CD4-positive, alpha-beta memory T cell (primary cell): ENCODE data around the gene MRPL53. TPM values are rescaled to one million over a fixed set of nuclear protein-coding genes. Genes with fewer than 3 reads are reported as not detected.
"Not testable (repeated sequence)": the region's sequence is repeated elsewhere in the genome, so short reads cannot be mapped to it uniquely, and the experiment has no call there.

Experiments used
- CTCF ChIA-PET: fragments of 350-600 bp; sonication (Branson Sonifier 250); formaldehyde crosslinking; loops from one replicate; lab custom pipeline; 2021; ENCODE audit warnings: inconsistent platforms; ENCODE audit not compliant: partially characterized antibody; lab: Charles Lee
- POLR2A ChIA-PET: fragments of 350-600 bp; sonication (Branson Sonifier 250); formaldehyde crosslinking; loops from one replicate; lab custom pipeline; 2021; ENCODE audit not compliant: partially characterized antibody; lab: Charles Lee
- DNase-seq, 5 donors: peaks; one replicate each; pipeline versions ENCODE4 v3.0.0 to v3.0.0-alpha.2; 2020 to 2022; ENCODE audit warnings: mixed read lengths in 1 of 5
- H3K27ac ChIP-seq: one replicate; pipeline ENCODE4 v1.7.0; 2013; ENCODE audit warnings: low read depth, low read length
- H3K27me3 ChIP-seq: 2 replicates; pipeline ENCODE4 v1.7.0; 2013; ENCODE audit warnings: mild to moderate bottlenecking, low read length, moderate library complexity; ENCODE audit not compliant: insufficient read depth
- H3K36me3 ChIP-seq: 2 replicates; pipeline ENCODE4 v1.7.0; 2013; ENCODE audit warnings: mild to moderate bottlenecking, low read length, moderate library complexity; ENCODE audit not compliant: insufficient read depth
- H3K4me1 ChIP-seq: 2 replicates; pipeline ENCODE4 v1.7.0; 2013; ENCODE audit warnings: mild to moderate bottlenecking, low read length, moderate library complexity; ENCODE audit not compliant: insufficient read depth
- H3K4me3 ChIP-seq, 2 donors: one replicate each; pipeline ENCODE4 v1.7.0; 2013; ENCODE audit warnings: low read length in 2 of 2, mild to moderate bottlenecking in 1 of 2
- H3K9me3 ChIP-seq, 2 donors: one replicate each; pipeline ENCODE4 v1.7.0; 2013; ENCODE audit warnings: low read length in 2 of 2, control low read depth in 1 of 2; ENCODE audit not compliant: control insufficient read depth in 1 of 2
- H3K27ac Mint-ChIP-seq, 7 donors: one replicate each; pipeline ENCODE4 v1.8.0; 2020 to 2021; ENCODE audit warnings: mixed read lengths in 7 of 7, mild to moderate bottlenecking in 6 of 7, inconsistent platforms in 3 of 7, moderate library complexity in 3 of 7
- H3K27me3 Mint-ChIP-seq, 2 donors: one replicate each; pipeline ENCODE4 v1.8.0; 2020 to 2021; ENCODE audit warnings: mixed read lengths in 2 of 2
- H3K36me3 Mint-ChIP-seq, 2 donors: one replicate each; pipeline ENCODE4 v1.8.0; 2020 to 2021; ENCODE audit warnings: mixed read lengths in 2 of 2, inconsistent platforms in 1 of 2, mild to moderate bottlenecking in 1 of 2
- H3K4me1 Mint-ChIP-seq, 4 donors: one replicate each; pipeline ENCODE4 v1.8.0; 2020 to 2021; ENCODE audit warnings: mixed read lengths in 4 of 4, mild to moderate bottlenecking in 1 of 4
- H3K4me3 Mint-ChIP-seq, 8 donors: one replicate each; pipeline ENCODE4 v1.8.0; 2020 to 2021; ENCODE audit warnings: mixed read lengths in 8 of 8, mild to moderate bottlenecking in 7 of 8, moderate library complexity in 6 of 8, inconsistent platforms in 3 of 8
- H3K9me3 Mint-ChIP-seq, 8 donors: one replicate each; pipeline ENCODE4 v1.8.0; 2020 to 2021; ENCODE audit warnings: mixed read lengths in 8 of 8, mild to moderate bottlenecking in 5 of 8, inconsistent platforms in 3 of 8, moderate library complexity in 1 of 8
- intact Hi-C: fragments of 100-400 bp; cut with micrococcal nuclease; formaldehyde crosslinking; loops from one replicate; pipeline ENCODE4 v1.15.1; 2023
- polyA plus RNA-seq, 2 donors: library from polyadenylated mRNA; unstranded; fragments of 300-500 nt; fragmentation: Illumina TruSeq; gene quantifications; one replicate each; pipeline ENCODE4 v1.2.3, GENCODE V29; 2021
- total RNA-seq, 2 experiments: library from RNA; stranded (reverse); gene quantifications; one replicate each; pipeline ENCODE4 v1.2.3, GENCODE V29; 2021

The MRPL53 gene
- total and polyA plus RNA-seq, 4 experiments from 2014 or later = 72.8 to 120 (median 89.4) TPM

- H3K36me3 Mint-ChIP-seq = peaks cover 42 to 52% of the 10 kb centered on the region in 2 donors
- ChIA-PET POLR2A (interaction anchor here (1.7 to 2.6 kb wide), 2 partner anchors 12 to 38 kb away, joined by 5 to 9 read pairs; partner anchors contain the start of genes AUP1 and HTRA2), CTCF (interaction anchor here (1.0 kb wide), 1 partner anchor 95 kb away, joined by 3 read pairs; no protein-coding TSS in a partner anchor)
- Histone ChIP-seq H3K9me3 (no peaks in the 10 kb centered on the region), H3K36me3 (peaks cover 50% of the 10 kb centered on the region), H3K27ac (no peak overlapping the region), H3K4me1 (no peaks in the 10 kb centered on the region), H3K27me3 (peaks cover under 1% of the 10 kb centered on the region), H3K4me3 (no peak overlapping the region)
- no peak for DNase-seq
- H3K27me3 Mint-ChIP-seq = no peaks in the 10 kb centered on the region
- H3K27ac Mint-ChIP-seq = no peak overlapping the region
- no peak overlapping the region for H3K4me3 Mint-ChIP-seq
- no peaks in the 10 kb centered on the region for H3K9me3 Mint-ChIP-seq
- intact Hi-C loops = no loop called here
- peaks cover 0 to 3% (median under 1%) of the 10 kb centered on the region in 4 donors for H3K4me1 Mint-ChIP-seq
Observed at GRCh38 chr2:74491648-74492544, 19.4 kb upstream of the MRPL53 start.

GRCh38 chr2:74489906-74490305 is 17.4 kb upstream of the MRPL53 start:
- H3K27me3 ChIP-seq = no peaks in the 10 kb centered on the region
- H3K27ac Mint-ChIP-seq = no peak overlapping the region
- DNase-seq = no peak
- POLR2A ChIA-PET = interaction anchor here (1.0 to 1.6 kb wide), 2 partner anchors 17 to 32 kb away, joined by 3 to 4 read pairs; partner anchors contain the start of genes PCGF1 and WBP1
- H3K9me3 Mint-ChIP-seq = no peaks in the 10 kb centered on the region
- H3K9me3 ChIP-seq = no peaks in the 10 kb centered on the region
- peaks cover 50% of the 10 kb centered on the region for H3K36me3 ChIP-seq
- no peak overlapping the region for H3K4me3 ChIP-seq
- peaks cover 0 to 8% (median 2%) of the 10 kb centered on the region in 4 donors for H3K4me1 Mint-ChIP-seq
- CTCF ChIA-PET = interaction anchor here (1.0 to 11.3 kb wide), 2 partner anchors 43 to 98 kb away, joined by 3 to 141 read pairs; no protein-coding TSS in a partner anchor
- no peak overlapping the region for H3K27ac ChIP-seq
- no peaks in the 10 kb centered on the region for H3K27me3 Mint-ChIP-seq
- H3K36me3 Mint-ChIP-seq = peaks cover 49 to 61% of the 10 kb centered on the region in 2 donors
- H3K4me1 ChIP-seq = no peaks in the 10 kb centered on the region
- intact Hi-C loops = loop anchor here (10.0 kb wide), 1 partner anchor 165 kb away; the partner anchor contains the start of gene SEMA4F
- H3K4me3 Mint-ChIP-seq = no peak overlapping the region

GRCh38 chr2:74488643-74489481 is 16.4 kb upstream of the MRPL53 start:
- Mint-ChIP-seq H3K27ac (no peak overlapping the region), H3K36me3 (peaks cover 49 to 55% of the 10 kb centered on the region in 2 donors), H3K27me3 (no peaks in the 10 kb centered on the region), H3K4me1 (peaks cover 0 to 8% (median 3%) of the 10 kb centered on the region in 4 donors), H3K4me3 (no peak overlapping the region), H3K9me3 (no peaks in the 10 kb centered on the region)
- Histone ChIP-seq H3K4me3 (no peak overlapping the region), H3K27ac (no peak overlapping the region), H3K4me1 (peaks cover 5% of the 10 kb centered on the region), H3K27me3 (no peaks in the 10 kb centered on the region), H3K36me3 (peaks cover 45% of the 10 kb centered on the region), H3K9me3 (no peaks in the 10 kb centered on the region)
- CTCF ChIA-PET = interaction anchor here (1.0 to 11.3 kb wide), 2 partner anchors 44 to 99 kb away, joined by 3 to 141 read pairs; no protein-coding TSS in a partner anchor
- DNase-seq = no peak
- POLR2A ChIA-PET = interaction anchor here (1.0 to 1.6 kb wide), 3 partner anchors 12 to 31 kb away, joined by 3 to 5 read pairs (median 4); partner anchors contain the start of genes PCGF1 and WBP1
- intact Hi-C loops = loop anchor here (10.0 kb wide), 1 partner anchor 166 kb away; the partner anchor contains the start of gene SEMA4F

GRCh38 chr2:74486141-74486540 is 13.7 kb upstream of the MRPL53 start:
- peaks cover 17% of the 10 kb centered on the region for H3K36me3 ChIP-seq
- Mint-ChIP-seq H3K9me3 (no peaks in the 10 kb centered on the region), H3K36me3 (peaks cover 30 to 41% of the 10 kb centered on the region in 2 donors), H3K4me1 (peaks cover 12 to 26% (median 17%) of the 10 kb centered on the region in 4 donors), H3K27me3 (no peaks in the 10 kb centered on the region), H3K27ac (no peak overlapping the region), H3K4me3 (peak overlapping the region in 1 of 8 donors; percentile 41)
- CTCF ChIA-PET = interaction anchor here (11.3 kb wide), 1 partner anchor 102 kb away, joined by 141 read pairs; no protein-coding TSS in a partner anchor
- intact Hi-C loops = loop anchor here (10.0 kb wide), 1 partner anchor 169 kb away; the partner anchor contains the start of gene SEMA4F
- no peak for DNase-seq
- H3K27me3 ChIP-seq = no peaks in the 10 kb centered on the region
- POLR2A ChIA-PET = no interaction called here
- no peaks in the 10 kb centered on the region for H3K9me3 ChIP-seq
- H3K4me3 ChIP-seq = no peak overlapping the region
- peaks cover 23% of the 10 kb centered on the region for H3K4me1 ChIP-seq
- H3K27ac ChIP-seq = no peak overlapping the region

GRCh38 chr2:74483675-74484164 is 11.2 kb upstream of the MRPL53 start:
- peak overlapping the region; percentile 91 for H3K27ac ChIP-seq
- H3K36me3 ChIP-seq, H3K9me3 ChIP-seq, H3K27me3 Mint-ChIP-seq, H3K27me3 ChIP-seq, DNase-seq, H3K9me3 Mint-ChIP-seq: not testable (repeated sequence)
- Mint-ChIP-seq H3K36me3 (peaks cover 19 to 36% of the 10 kb centered on the region in 2 donors), H3K4me3 (peak overlapping the region; percentile 99 to 100 (median 100)), H3K27ac (peak overlapping the region; percentile 91 to 100 (median 100)), H3K4me1 (peaks cover 17 to 43% (median 25%) of the 10 kb centered on the region in 4 donors)
- ChIA-PET CTCF (interaction anchor here (0.6 to 11.3 kb wide), 20 partner anchors 9 to 747 kb away, joined by 3 to 141 read pairs (median 8); partner anchors contain the start of genes AUP1, DQX1, HTRA2 and INO80B), POLR2A (interaction anchor here (0.8 to 14.3 kb wide), 24 partner anchors 10 to 746 kb away, joined by 3 to 516 read pairs (median 6); partner anchors contain the start of genes AUP1, C2orf81, HTRA2 and INO80B)
- H3K4me1 ChIP-seq = peaks cover 28% of the 10 kb centered on the region
- intact Hi-C loops = loop anchor here (1.0 to 10.0 kb wide), 12 partner anchors 11 to 393 kb away; partner anchors contain the start of genes C2orf81, DOK1, MOB1A and MRPL53
- H3K4me3 ChIP-seq = peak overlapping the region; percentile 57 to 100
